B cell (primary cell): Measurements from ENCODE around the gene RBMS3. TPM values are rescaled to one million over a fixed set of nuclear protein-coding genes. Genes with fewer than 3 reads are reported as not detected.
"Not testable (repeated sequence)": the region's sequence is repeated elsewhere in the genome, so short reads cannot be mapped to it uniquely, and the experiment has no call there.

ENCODE experiments used
- ATAC-seq: fragments of 200-7000 bp; cut with Tn5 transposase; one replicate; pipeline ENCODE4 v1.10.0; 2021; ENCODE audit warnings: low read depth, mild to moderate bottlenecking, moderate number of reproducible peaks, moderate library complexity
- CTCF ChIA-PET: fragments of 350-600 bp; sonication (Branson Sonifier 250); formaldehyde crosslinking; loops from one replicate; lab custom pipeline; 2021; ENCODE audit warnings: antibody characterized with exemption, inconsistent platforms; lab: Charles Lee
- POLR2A ChIA-PET: fragments of 350-600 bp; sonication (Branson Sonifier 250); formaldehyde crosslinking; loops from one replicate; lab custom pipeline; 2021; ENCODE audit warnings: antibody characterized with exemption; lab: Charles Lee
- DNase-seq: peaks from one replicate; pipeline ENCODE4 v3.0.0; 2013
- H2AFZ ChIP-seq: 2 replicates; pipeline ENCODE4 v1.6.1; 2012; ENCODE audit warnings: mild to moderate bottlenecking, low read depth, low read length; ENCODE audit not compliant: insufficient read depth, poor library complexity, severe bottlenecking
- H3K27ac ChIP-seq, 2 donors: 1 replicate in 1 of 2; 2 replicates in 1 of 2; pipeline ENCODE4 v1.5.1; 2012 to 2013; ENCODE audit warnings: low read length in 2 of 2, mild to moderate bottlenecking in 2 of 2, moderate library complexity in 1 of 2
- H3K27me3 ChIP-seq, 4 experiments: fragments of 200-600 bp in 1 of 4; sonication (generic) in 1 of 4; replicated peaks in 1 of 4; 1 replicate in 2 of 4; 2 replicates in 2 of 4; pipeline versions ENCODE4 v1.6.1 to v1.7.0; 2013 to 2016; ENCODE audit warnings: low read length in 3 of 4, mild to moderate bottlenecking in 2 of 4, mixed read lengths in 1 of 4, moderate library complexity in 1 of 4; ENCODE audit not compliant: insufficient read depth in 4 of 4, control insufficient read depth in 3 of 4; ENCODE audit errors: control extremely low read depth in 1 of 4
- H3K36me3 ChIP-seq, 2 experiments: replicated peaks in 1 of 2; 1 replicate in 1 of 2; 2 replicates in 1 of 2; pipeline versions ENCODE4 v1.6.1 to v1.7.1; 2013; ENCODE audit warnings: low read length in 1 of 2; ENCODE audit not compliant: insufficient read depth in 2 of 2, control insufficient read depth in 1 of 2; ENCODE audit errors: control extremely low read depth in 1 of 2, extremely low read depth in 1 of 2
- H3K4me1 ChIP-seq, 2 donors: fragments of 200-600 bp in 1 of 2; sonication (generic) in 1 of 2; 1 replicate in 1 of 2; 2 replicates in 1 of 2; pipeline versions ENCODE4 v1.5.1 to v1.6.1; 2013 to 2017; ENCODE audit warnings: low read length in 2 of 2; ENCODE audit not compliant: control insufficient read depth in 2 of 2, insufficient read depth in 2 of 2
- H3K4me2 ChIP-seq: replicated peaks from 2 replicates; pipeline ENCODE3; 2012; ENCODE audit warnings: mild to moderate bottlenecking, low read depth, low read length; ENCODE audit not compliant: poor library complexity, severe bottlenecking
- H3K4me3 ChIP-seq, 5 experiments: fragments of 200-600 bp in 1 of 5; sonication (generic) in 1 of 5; 1 replicate in 3 of 5; 2 replicates in 2 of 5; pipeline versions ENCODE4 v1.5.1 to v1.7.0; 2011 to 2016; ENCODE audit warnings: low read length in 4 of 5, mild to moderate bottlenecking in 4 of 5, low read depth in 2 of 5, control low read depth in 1 of 5, moderate library complexity in 1 of 5; ENCODE audit not compliant: insufficient read depth in 1 of 5; ENCODE audit errors: control extremely low read depth in 1 of 5, extremely low read depth in 1 of 5
- H3K79me2 ChIP-seq: fragments of 200-600 bp; sonication (generic); one replicate; pipeline ENCODE4 v1.6.0; 2016; ENCODE audit warnings: low read length; ENCODE audit not compliant: control insufficient read depth, insufficient read depth
- H3K9ac ChIP-seq: fragments of 200-600 bp; sonication (generic); 2 replicates; pipeline ENCODE4 v1.6.1; 2017; ENCODE audit warnings: mild to moderate bottlenecking, low read length, moderate library complexity
- H3K9me3 ChIP-seq, 3 donors: one replicate each; pipeline versions ENCODE4 v1.6.1 to v1.7.1; 2013; ENCODE audit warnings: low read length in 2 of 3; ENCODE audit not compliant: control insufficient read depth in 2 of 3, insufficient read depth in 1 of 3; ENCODE audit errors: control extremely low read depth in 1 of 3
- H4K20me1 ChIP-seq: 2 replicates; pipeline ENCODE4 v1.6.0; 2012; ENCODE audit warnings: mild to moderate bottlenecking, low read length; ENCODE audit not compliant: insufficient read depth, control insufficient read depth, poor library complexity, severe bottlenecking
- H3K27ac Mint-ChIP-seq: one replicate; pipeline ENCODE4 v1.8.0; 2021; ENCODE audit warnings: mixed read lengths
- H3K27me3 Mint-ChIP-seq: one replicate; pipeline ENCODE4 v1.8.0; 2021; ENCODE audit warnings: mixed read lengths
- H3K4me1 Mint-ChIP-seq: one replicate; pipeline ENCODE4 v1.8.0; 2021; ENCODE audit warnings: mixed read lengths
- H3K4me3 Mint-ChIP-seq: one replicate; pipeline ENCODE4 v1.8.0; 2021; ENCODE audit warnings: mixed read lengths
- H3K9me3 Mint-ChIP-seq: one replicate; pipeline ENCODE4 v1.8.0; 2022; ENCODE audit warnings: mixed read lengths; ENCODE audit not compliant: insufficient read depth
- EZH2 ChIP-seq: IDR thresholded peaks from 2 replicates; pipeline ENCODE4 v1.6.1; 2012; ENCODE audit warnings: borderline replicate concordance, low read depth, mild to moderate bottlenecking, moderate library complexity, low read length; ENCODE audit not compliant: insufficient read depth, poor library complexity, severe bottlenecking
- WGBS: methylation state at CpG from one replicate; pipeline ENCODE4 v1.1.5; 2013; ENCODE audit warnings: missing lambda C conversion rate; ENCODE audit not compliant: insufficient coverage; 5-methylcytosine and 5-hydroxymethylcytosine counted together
- intact Hi-C: fragments of 100-400 bp; cut with micrococcal nuclease; formaldehyde crosslinking; loops from one replicate; pipeline ENCODE4 v1.10.0; 2022
- polyA plus RNA-seq: library from polyadenylated mRNA; depleted of rRNA; stranded (reverse); fragments of >200 nt; gene quantifications from 2 replicates; pipeline ENCODE4 v1.2.3, GENCODE V29; 2012
- total RNA-seq, 2 donors: library from RNA; stranded (reverse); fragments of 120-200 nt in 1 of 2; gene quantifications; 1 replicate in 1 of 2; 2 replicates in 1 of 2; pipeline versions ENCODE4 v1.2.3 to v1.2.4, GENCODE V29; 2013 to 2022
- TF ChIP-seq, protein P1 (sequence below): fragments of 200-600 bp; IDR thresholded peaks from one replicate; pipeline ENCODE4 v1.8.0; 2022; ENCODE audit warnings: antibody characterized with exemption, mild to moderate bottlenecking

The RBMS3 gene
- total and polyA plus RNA-seq, 2 donors (not counting 1 experiment from before 2014, with no cell fraction given), result not detected

DNA sequence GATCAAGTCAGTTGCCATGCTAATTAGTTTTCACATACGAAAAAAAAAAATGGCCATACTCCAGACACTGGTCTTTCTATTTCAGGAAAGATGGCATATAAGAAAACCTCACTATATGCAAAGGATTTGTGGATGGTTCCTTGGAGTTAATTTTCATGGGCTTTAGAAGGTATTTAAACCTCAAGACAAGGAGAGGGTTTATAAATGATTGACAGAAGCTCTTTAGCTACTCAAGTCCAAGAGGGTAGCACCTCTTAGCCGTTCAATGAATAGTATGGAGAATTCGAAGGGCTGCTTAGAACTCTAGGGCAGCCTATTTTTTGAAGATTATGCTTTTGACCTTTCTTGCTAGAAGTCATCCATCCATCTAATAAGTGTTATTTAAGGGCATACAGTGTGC, 41.7 kb downstream of the RBMS3 start:
- 60% methylated on average over 1 of the region's 3 CpGs for WGBS
- Mint-ChIP-seq H3K4me3 (no peak overlapping the region), H3K27ac (no peak overlapping the region), H3K9me3 (no peaks in the 10 kb centered on the region), H3K4me1 (peaks cover 7% of the 10 kb centered on the region), H3K27me3 (no peaks in the 10 kb centered on the region)
- intact Hi-C loops, result no loop called here
- H3K79me2 ChIP-seq, result no peaks in the 10 kb centered on the region
- no peak for TF ChIP-seq EZH2
- TF ChIP-seq, protein P1, sequence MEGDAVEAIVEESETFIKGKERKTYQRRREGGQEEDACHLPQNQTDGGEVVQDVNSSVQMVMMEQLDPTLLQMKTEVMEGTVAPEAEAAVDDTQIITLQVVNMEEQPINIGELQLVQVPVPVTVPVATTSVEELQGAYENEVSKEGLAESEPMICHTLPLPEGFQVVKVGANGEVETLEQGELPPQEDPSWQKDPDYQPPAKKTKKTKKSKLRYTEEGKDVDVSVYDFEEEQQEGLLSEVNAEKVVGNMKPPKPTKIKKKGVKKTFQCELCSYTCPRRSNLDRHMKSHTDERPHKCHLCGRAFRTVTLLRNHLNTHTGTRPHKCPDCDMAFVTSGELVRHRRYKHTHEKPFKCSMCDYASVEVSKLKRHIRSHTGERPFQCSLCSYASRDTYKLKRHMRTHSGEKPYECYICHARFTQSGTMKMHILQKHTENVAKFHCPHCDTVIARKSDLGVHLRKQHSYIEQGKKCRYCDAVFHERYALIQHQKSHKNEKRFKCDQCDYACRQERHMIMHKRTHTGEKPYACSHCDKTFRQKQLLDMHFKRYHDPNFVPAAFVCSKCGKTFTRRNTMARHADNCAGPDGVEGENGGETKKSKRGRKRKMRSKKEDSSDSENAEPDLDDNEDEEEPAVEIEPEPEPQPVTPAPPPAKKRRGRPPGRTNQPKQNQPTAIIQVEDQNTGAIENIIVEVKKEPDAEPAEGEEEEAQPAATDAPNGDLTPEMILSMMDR, result no peak
- no peak overlapping the region for H3K9ac ChIP-seq
- DNase-seq (no peak), ATAC-seq (no peak)
- H3K4me1 ChIP-seq, result no peaks in the 10 kb centered on the region
- no peaks in the 10 kb centered on the region for H3K9me3 ChIP-seq
- ChIA-PET POLR2A (no interaction called here), CTCF (no interaction called here)
- no peaks in the 10 kb centered on the region for H3K36me3 ChIP-seq
- no peaks in the 10 kb centered on the region for H4K20me1 ChIP-seq
- no peak overlapping the region for H3K27ac ChIP-seq
- H3K4me3 ChIP-seq, result no peak overlapping the region
- no peak overlapping the region for H3K4me2 ChIP-seq
- no peaks in the 10 kb centered on the region for H3K27me3 ChIP-seq
- no peak overlapping the region for H2AFZ ChIP-seq

DNA sequence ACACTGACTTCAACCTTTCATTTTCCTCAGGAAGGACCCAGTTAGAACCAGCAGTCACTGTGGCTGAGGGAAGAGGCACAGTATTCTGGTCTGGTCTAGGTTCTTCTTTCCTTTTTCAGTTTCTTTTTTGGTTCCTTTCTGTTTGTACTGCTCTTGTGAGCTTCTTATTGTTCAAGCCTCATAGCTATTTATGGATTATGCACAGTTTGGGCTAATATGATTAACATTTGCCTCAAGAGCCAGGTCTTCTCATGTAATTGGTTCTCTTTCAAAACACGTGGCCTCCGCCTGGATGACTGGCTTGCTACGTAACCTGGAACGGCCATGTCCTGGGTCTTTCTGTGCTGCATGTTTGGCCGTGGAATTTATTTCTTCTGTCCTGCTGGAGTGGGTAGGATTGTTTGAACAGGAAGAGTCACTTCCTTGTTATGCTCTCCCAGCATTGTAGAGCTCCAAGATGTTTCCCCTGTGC, 43.3 kb downstream of the RBMS3 start:
- H3K27me3 Mint-ChIP-seq, result no peaks in the 10 kb centered on the region
- 59% methylated on average over 3 of the region's 5 CpGs for WGBS
- peaks cover 7% of the 10 kb centered on the region for H3K4me1 Mint-ChIP-seq
- DNase-seq (peak; percentile 15), ATAC-seq (no peak)
- POLR2A ChIA-PET, result no interaction called here
- intact Hi-C loops, result no loop called here
- Histone ChIP-seq H3K36me3 (no peaks in the 10 kb centered on the region), H3K9me3 (no peaks in the 10 kb centered on the region), H3K27me3 (no peaks in the 10 kb centered on the region), H3K4me1 (no peaks in the 10 kb centered on the region), H3K9ac (peak overlapping the region; percentile 33), H3K27ac (no peak overlapping the region), H3K4me3 (no peak overlapping the region), H2AFZ (peak overlapping the region; percentile 50), H3K4me2 (peak overlapping the region; percentile 31), H3K79me2 (no peaks in the 10 kb centered on the region), H4K20me1 (no peaks in the 10 kb centered on the region)
- H3K4me3 Mint-ChIP-seq, result peak overlapping the region; percentile 17
- H3K27ac Mint-ChIP-seq, result no peak overlapping the region
- CTCF ChIA-PET, result no interaction called here
- TF ChIP-seq EZH2, result no peak
- TF ChIP-seq, protein P1, result no peak
- no peaks in the 10 kb centered on the region for H3K9me3 Mint-ChIP-seq

DNA sequence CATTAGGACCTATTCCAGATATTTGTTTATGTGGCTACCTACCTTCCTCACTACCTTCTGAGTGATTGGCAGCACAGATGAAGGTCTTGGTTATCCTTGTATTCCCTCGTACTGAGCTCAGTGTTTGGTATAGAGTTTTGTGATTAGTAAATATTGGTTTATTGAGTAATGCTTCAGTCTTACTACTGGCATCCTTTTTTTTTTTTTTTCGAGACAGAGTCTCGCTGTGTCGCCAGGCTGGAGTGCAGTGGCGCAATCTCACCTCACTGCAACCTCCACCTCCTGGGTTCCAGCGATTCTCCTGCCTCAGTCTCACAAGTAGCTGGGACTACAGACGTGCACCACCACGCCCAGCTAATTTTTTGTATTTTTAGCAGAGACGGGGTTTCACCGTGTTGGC, 45.7 kb downstream of the RBMS3 start:
- intact Hi-C loops, H3K9me3 Mint-ChIP-seq, H3K9ac ChIP-seq, H3K9me3 ChIP-seq, ATAC-seq, H2AFZ ChIP-seq, H3K27me3 Mint-ChIP-seq, DNase-seq, H3K4me1 ChIP-seq, POLR2A ChIA-PET, H3K27ac ChIP-seq, H3K4me3 ChIP-seq, H3K4me2 ChIP-seq, H3K4me1 Mint-ChIP-seq, H4K20me1 ChIP-seq, H3K36me3 ChIP-seq, H3K79me2 ChIP-seq, H3K4me3 Mint-ChIP-seq, H3K27me3 ChIP-seq, H3K27ac Mint-ChIP-seq, CTCF ChIA-PET: not testable (repeated sequence)
- WGBS, result 98% methylated on average over 6 of the region's 10 CpGs
